DMS114 treated with DMSO at 0.1 percent for 48 hours (cell line): ENCODE measurements around the gene FAM53B.

Experiments
- DNase-seq: peaks from one replicate; lab custom pipeline; 2025; ENCODE audit not compliant: unreplicated experiment; lab: John Stamatoyannopoulos, UW

The FAM53B gene

GRCh38 chr10:124681626-124682552, 62.3 kb downstream of the FAM53B start:
- DNase-seq = no peak

DNA sequence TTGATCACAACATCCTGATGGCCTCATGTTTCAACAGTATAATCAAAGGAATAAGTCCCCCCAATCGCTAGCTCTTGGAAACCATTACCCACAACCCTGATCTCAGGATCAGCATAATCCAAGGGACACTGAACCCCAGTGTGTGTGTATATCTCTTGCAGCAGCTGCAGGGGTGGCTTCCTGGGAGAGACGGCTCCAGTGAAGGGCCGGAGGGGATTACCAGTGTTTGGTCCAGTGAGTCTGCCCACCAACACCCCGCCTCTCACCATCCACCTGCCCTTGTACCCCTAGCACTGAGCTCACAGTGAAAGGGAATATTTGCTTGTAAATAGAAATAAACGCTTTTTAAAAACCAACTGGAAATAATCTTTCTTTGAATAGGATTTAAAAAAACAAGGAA, 63.1 kb downstream of the FAM53B start:
- no peak for DNase-seq

DNA sequence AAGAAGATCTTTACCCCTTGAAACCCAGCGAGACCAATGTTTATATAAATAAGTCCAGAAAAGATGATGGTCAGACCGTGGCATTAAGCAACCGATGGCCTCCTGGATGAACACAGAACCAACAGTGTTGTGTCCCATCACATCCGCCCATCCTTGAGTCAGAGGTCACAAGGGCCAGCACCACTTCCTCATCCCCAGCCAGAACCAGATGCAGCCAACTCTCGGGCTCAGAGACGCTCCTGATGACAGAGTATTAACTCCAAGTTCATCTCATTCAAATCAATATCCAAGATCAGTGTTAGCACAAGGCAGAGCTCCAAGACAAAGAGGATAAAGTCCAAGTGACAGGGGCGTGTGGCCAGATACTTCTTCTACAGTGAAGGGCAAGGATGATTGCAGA, 63.5 kb downstream of the FAM53B start:
- no peak for DNase-seq

GRCh38 chr10:124679401-124679800, 64.8 kb downstream of the FAM53B start:
- no peak for DNase-seq

DNA sequence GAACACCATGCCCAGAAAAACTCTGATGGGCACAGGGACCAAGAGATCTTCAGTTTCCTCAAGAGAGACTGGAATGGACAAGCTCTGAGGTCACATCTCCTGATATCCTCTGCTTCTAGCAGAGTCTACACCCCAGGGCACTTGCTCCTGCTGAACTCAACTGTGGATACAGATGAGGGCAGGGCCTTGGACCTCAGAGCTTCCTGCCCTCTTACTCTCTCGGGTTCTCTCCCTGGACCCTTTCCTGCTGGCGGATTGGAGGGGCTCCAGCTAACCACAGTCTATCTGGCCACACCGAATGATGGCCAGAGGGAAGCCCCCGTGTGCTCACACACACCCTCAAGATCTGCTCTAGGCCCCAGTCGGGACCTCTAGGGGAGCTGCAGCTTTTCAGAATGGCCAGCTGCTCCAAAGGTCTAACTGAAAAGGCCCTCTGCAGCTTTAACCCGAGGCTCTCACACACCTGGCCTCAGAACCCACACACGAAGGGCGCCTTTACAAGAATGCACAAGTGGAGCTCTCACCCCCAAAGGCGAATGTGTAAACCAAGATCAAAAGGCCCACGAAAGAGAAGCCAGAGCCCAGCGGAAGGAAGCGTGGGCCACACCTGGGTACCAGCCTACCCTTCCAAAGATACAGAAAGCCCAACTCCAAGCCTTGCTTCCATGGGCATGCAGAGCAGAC, 65.5 kb downstream of the FAM53B start:
- DNase-seq = no peak

- no peak for DNase-seq
Measured at GRCh38 chr10:124677749-124678556, 66.2 kb downstream of the FAM53B start.

DNA sequence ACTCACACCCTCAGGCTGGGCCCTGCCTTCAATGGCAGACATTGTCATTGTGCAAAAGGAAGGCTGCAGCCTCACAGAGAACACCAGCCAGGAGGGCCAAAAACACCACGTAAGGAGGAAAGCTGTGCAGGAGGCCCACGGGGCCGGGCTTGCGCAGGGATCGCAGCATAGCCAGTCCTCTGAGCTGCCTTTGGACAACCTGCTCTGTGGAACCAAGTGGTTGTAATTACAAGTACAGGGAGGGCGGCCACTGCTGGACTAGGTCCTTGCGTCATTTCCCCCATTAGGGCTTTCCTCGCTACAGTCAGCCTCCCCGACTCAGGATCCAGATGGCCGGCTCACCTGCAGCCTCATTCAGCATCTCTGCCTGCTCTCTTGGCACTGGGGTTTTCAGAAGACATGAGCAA, 66.9 kb downstream of the FAM53B start:
- no peak for DNase-seq

GRCh38 chr10:124676416-124677062, 67.6 kb downstream of the FAM53B start:
- no peak for DNase-seq

DNA sequence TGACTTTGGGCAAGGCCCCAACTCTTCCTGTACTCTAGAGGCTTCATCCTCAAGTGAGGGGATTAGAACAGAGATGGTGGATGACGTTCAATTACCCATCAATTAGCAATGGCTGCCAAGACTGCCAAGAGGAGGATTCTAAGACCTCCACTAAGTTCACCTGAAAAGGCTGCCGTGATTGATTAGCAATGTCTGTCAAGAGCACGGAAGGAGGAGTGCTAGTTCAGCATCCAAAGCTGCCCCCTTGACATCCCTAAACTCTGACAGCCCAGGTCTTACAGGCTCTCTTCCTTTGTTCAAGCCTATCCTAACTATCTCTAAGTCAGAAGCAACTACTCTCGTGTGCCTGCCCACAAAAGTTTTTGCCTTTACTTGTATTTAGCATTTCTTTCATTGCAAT, 68.4 kb downstream of the FAM53B start:
- no peak for DNase-seq

DNA sequence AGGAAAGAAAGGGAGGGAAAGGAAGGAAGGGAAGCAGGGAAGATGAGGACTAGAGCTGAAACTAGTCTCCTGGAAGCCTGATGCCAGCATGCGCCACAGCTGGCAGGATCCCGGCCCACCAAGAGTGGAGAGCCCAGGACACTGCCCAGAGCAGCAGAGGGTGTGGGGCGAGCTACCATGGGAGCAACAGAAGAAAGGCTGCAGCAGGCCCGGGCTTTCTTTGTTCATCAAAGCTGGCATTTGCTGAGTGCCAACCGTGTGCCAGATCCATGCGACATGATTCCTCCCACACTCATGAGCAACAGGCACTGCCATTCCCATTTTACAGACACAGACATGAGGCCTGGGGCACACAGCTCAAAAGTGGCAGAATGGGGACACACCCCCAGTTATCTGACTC, 68.9 kb downstream of the FAM53B start:
- no peak for DNase-seq

- DNase-seq = no peak
Measured at GRCh38 chr10:124674768-124675222, 69.4 kb downstream of the FAM53B start.

- no peak for DNase-seq
Measured at GRCh38 chr10:124672181-124672638, 72.0 kb downstream of the FAM53B start.

GRCh38 chr10:124671486-124672075, 72.6 kb downstream of the FAM53B start:
- no peak for DNase-seq

DNA sequence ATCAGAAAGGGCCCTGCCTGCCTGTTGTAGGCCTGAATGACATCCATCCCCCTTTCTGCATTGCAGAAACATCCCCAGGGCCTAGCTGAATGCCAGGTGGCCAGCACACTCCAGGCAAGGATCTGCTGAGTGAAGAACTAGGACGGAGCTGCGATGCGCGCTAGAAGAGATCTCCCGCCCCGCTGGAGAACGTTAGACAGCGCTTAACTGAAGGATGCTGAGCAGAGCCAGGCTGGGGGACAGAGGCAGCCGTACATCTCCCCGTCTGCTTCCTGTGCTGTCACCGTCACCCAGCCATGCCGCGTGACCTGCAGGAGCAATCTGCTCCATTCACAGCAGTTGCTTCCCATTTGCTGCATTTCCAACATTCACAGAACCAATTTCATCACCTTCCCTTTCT, 73.3 kb downstream of the FAM53B start:
- no peak for DNase-seq

DNA sequence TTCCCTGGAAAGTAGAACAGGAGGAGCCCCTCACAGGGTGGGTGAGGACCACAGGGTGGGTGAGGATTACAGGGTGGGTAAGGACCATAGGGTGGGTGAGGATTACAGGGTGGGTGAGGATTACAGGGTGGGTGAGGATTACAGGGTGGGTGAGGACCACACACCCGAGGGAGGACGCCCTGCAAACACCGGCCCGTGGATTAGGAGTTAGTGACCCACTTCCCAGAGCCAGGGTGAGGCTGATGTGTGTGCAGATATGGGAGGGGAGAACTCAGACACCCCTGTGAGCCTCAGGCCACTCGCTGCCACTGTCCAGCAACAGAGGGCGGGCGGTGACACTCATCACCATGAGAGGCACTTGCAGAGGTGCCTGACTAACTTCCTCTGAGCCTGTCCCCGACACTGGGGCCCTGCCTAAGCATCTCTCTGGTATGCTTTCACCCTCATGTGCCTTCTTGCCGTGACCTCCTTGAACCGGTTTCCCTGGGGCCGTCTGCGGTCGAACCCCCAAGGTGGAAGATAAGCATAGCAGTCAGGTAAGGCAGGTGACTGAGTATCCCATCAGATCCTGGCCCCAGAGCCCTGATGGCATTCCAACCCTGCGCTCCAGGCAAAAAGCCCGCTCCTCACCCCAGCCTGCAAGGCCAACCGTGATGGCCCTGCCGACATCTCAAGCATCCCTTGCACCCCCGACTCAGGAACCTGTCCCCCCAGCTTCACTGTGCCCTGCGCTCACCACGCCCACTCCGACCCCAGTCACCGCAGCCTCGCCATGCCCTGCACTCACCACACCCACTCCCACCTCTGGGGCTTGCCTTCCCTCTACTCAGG, 74.1 kb downstream of the FAM53B start:
- DNase-seq = no peak

DNA sequence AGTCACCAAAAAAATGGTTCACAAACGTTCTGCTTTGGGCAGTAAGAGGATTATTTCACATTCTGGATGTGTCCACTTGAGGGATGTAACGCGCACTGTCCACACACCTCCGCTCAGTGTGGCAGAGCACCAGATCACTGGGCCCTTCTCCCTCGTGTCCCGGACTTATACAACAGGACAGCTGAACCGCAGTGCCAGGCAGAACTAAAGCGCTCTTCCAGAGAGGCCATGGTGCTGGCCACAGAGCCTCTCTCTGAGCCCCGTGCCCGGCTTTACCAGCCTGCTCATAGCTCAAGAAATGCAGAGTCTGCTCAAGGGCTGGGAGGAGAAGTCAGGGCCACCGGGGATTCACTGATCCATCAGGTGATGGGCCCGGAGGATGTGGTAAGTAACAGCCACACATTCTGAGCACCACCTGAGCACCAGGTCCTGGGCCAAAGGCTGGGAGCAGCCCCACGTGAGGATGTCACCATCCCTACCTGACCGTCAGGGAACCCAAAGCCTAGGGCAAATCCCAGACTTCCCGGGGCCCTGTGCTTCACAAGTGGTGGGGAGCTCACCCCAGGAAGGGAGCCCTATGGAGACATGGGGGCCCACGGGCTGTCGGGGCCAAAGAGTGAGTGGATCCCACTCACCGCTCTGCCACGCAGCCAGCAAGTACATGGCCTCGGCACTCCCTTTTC, 74.9 kb downstream of the FAM53B start:
- no peak for DNase-seq

DNA sequence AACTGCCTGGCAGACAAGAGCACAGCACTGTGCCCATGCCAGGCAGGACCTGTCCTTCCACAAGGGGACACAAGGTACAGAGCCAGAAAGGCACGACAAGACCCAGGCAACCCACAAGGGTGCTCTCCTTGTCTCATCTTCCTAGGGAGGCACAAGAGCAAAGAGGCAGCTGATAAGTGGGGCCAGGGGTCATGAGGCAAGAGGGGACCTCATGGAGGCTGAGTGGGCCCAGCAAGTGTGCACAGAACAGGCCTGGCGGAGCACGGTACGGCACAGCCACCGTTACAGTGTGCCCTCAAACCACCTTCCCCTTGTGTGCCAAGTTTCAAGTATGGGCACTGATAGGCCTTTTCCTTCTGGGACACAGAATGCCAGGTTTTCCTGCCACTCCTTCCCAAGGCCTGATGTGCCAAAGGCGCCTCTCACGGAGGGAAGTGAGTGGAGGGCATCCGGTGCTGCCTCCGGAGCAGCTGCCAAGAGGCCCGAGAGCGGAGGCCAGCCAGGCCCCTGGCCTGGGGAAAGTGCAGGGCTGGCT, 75.6 kb downstream of the FAM53B start:
- DNase-seq = no peak

DNA sequence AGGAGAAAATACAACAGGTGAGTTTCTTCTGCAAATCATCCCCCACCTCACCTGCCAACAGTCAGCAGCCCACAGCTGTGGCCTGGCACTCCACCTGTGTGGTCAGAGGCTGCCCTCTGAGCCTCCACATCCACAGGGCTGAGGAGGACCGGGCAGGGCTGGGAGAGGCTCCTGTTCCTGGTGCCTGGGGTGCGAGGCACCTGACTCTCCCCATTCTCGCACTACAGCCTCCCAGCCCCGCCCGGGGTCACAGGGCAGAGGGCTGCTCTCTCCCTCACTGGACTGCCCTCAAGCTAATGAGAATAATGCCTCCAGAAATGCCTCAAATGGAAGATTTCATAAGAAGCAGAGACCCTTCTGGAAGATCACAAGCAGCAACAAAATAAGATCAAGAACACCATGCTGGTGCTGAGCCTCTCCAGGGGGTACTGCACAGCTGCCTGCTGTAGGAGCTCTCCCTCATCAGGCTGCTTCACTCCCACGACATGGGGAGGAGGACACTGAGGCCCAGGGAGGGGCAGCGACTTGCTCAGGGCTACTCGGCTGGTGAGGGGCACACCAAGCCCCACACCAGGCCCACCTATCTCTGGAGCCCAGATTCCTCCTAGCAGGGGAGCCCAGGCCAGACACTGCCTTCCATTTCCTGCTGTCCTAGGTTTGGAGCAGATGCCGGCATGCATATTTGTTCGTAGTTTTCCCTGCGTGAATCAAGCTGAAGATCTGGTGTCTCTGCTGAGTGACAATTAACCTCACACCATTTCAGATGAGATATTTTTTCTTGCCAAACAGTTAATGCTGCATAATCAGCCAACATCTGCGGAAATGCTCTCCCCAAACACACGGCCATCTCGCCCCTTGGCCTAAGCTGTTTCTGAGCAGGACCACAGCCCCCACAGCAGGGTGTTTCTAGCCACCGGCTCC, 76.5 kb downstream of the FAM53B start:
- no peak for DNase-seq
